ENCODE data around the gene GIPC3.
"Not testable (repeated sequence)": the region's sequence is repeated elsewhere in the genome, so short reads cannot be mapped to it uniquely, and the experiment has no call there.

The GIPC3 gene

DNA sequence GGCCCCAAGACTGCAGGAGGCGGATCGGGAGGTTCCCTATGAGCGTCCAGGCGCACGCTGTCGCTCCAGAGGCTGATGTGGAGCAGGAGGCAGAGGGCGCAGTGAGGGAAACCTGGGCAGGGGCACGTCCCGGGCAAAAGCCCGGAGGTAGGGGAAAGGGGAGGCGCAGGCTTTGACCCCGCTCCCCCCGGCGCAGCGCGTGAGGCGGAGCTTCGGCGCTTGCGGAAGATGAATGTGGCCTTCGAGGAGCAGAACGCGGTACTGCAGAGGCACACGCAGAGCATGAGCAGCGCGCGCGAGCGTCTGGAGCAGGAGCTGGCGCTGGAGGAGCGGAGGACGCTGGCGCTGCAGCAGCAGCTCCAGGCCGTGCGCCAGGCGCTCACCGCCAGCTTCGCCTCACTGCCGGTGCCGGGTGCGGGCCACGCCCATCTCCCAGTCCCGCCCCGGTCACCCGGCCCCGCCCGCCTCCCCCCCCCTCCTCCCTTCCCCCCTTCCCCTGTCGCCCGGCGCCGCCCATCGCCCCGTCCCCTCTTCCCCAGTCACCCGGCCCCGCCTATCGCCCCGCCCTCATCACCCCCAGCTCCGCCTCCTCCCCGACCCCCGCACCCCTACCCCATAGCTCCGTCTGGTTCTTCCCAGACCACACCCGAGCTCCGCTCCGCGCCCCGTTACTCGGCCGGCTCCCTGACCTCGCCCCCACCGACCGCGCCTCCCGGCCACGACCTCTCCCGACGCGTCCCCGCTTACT is 8.4 kb upstream of the GIPC3 start:
- no peak for DNase-seq

DNA sequence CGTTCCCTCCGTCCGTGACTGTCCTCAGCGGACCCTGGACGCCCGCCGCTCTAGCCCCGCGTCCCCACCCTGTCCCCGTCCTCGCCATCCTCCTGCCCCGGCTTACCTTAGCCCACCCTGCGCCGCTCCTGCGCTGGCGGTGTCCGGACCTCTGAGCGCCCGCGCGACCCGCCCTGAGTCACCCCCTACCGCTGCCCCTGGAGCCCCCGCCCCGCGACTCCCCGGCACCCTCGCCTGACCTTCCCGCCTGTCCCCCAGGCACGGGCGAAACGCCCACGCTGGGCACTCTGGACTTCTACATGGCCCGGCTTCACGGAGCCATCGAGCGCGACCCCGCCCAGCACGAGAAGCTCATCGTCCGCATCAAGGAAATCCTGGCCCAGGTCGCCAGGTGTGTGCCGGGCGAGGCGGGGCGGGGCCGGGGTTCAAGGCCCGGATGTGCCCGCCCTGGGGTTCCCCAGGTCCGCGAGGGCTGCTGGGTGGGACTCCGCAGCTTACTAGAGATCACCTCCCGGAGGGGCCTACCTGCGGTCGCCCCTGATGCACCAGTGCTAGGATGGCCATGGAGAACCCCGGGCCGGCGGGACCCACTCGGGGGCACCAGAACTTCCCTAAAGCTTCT is 7.4 kb upstream of the GIPC3 start:
- no peak for DNase-seq

DNA sequence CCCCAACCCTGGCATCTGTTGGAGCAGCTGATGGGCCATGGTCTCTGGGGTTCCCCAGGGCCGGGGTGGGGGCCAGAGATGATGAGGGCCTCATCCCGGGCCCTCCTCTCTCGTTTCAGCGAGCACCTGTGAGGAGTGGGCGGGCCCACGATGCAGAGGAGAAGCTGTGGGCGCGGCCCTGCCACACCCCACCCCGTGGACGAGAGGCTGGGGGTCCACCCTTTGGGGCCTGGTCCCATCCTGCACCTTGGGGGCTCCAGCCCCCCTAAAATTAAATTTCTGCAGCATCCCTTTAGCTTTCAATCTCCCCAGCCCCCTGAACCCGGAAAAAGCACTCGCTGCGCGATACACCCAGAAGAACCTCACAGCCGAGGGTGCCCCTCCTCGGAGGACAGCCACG is 6.9 kb upstream of the GIPC3 start:
- DNase-seq = no peak

DNA sequence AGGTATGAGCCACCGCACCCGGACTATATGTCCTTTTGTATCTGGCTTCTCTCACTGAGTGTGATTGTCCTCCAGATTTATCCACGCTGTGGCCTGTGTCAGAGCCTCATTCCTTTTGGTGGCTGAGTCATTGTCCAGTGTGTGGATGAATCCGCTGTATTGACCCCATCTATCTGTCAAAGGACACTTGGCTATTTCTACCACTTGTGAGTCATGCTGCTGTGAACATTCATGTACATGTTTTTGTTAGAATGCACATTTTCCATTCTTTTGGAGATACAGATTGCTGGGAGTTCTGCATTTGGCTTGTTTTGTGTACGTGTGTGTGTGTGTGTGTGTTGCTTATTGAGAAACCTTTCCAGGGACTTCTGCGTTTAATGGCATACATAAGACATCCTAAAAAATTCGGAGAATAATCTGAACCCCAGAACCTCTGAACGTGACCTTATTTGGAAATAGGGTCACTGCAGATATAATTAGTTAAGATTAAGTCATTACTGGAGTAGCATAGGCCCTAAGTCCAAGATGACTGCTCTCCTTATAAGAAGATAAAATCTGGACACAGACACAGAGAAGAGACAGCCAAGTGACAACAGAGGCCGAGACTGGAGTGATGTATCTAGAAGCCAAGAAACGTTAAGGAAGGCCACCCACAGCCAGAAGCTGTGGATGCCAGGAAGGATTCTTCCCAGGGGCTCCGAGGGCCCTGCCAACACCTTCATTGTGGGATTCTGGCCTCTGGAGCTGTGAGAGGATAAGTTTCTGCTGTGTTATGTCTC is 4.9 kb upstream of the GIPC3 start:
- no peak for DNase-seq

DNA sequence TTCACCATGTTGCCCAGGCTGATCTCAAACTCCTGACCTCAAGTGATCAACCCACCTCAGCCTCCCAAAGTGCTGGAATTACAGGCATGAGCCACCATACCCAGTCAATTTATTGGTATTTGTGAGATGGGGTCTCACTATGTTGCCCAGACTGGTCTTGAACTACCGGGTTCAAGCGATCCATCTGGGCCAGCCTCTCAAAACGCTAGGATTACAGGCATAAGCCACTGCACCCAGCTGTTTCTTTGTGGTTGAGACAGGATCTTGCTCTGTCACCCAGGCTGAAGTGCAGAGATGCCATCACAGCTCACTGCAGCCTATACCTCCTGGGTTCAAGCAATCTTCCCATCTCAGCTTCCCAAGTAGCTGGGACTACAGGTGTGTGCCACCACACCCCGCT is 3.5 kb upstream of the GIPC3 start:
- DNase-seq = not testable (repeated sequence)

DNA sequence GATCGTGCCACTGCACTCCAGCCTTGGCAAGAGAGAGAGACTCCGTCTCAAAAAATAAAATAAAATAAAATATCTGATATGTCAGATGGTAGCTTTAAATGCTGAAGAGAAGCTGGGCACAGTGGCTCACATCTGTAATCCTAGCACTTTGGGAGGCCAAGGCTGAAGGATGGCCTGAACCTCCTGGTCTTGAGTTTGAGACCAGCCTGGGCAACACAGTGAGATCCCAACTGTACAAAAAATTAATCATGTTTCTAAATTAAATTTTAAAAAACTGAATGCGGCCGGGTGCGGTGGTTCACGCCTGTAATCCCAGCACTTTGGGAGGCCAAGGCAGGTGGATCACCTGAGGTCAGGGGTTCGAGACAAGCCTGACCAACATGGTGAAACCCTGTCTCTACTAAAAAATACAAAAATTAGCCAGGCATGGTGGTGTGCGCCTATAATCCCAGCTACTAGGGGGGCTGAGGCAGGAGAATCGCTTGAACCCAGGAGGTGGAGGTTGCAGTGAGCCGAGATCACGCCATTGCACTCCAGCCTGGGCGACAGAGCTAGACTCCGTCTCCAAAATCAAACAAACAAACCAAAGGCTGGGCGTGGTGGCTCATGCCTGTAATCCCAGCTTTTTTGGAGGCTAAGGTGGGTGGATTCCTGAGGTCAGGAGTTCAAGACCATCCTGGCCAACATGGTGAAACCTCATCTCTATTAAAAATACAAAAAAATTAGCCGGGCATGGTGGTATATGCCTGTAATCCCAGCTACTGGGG is 1.1 kb upstream of the GIPC3 start:
- not testable (repeated sequence) for DNase-seq

DNA sequence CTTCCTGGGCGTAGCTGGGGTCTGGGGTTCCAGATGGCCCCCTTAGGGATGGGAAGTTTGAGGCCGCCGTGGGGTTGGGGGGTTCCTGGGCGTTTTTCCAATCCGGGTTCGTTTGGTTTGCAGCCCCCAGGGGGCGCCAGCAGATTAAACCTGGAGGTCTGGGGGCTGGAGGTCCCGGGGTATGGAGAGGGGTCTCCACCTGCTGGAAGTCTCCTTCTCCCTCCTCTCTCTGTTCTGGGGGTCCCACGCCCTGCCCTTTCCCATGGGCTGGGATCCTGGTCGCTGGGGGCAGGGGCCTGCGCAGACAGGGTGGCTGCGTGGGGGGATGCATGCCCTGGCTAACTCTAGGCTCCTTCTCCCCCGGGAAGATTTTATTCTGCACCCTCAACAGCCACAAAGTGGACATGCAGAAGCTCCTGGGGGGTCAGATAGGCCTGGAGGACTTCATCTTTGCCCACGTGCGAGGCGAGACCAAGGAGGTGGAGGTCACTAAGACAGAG is 899 bp downstream of the GIPC3 start:
- no peak for DNase-seq

DNA sequence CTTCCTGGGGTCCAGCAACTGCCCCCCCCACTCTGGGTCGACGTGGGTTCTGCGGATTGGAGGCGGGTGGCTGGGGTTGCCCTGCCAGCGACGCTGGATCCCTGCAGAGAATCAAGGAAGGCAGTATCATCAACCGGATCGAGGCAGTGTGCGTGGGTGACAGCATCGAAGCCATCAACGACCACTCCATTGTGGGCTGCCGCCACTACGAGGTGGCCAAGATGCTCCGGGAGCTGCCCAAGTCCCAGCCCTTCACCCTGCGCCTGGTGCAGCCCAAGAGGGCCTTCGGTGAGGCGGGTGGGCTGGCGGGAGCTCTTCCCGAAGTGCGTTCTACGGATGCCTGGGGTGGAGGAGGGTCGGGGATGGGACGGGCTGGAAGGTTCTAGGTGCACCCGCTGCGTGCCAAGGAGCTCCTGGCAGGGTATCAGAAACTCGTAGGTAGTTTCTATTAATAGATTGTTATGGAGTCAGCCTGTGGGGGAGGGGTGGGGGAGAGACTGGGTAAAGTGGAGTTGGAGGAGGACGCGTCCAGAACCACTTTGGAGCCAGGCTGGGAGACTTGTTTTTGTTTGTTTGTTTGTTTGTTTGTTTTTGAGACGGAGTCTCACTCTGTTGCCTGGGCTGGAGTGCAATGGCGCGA is 1.5 kb downstream of the GIPC3 start:
- no peak for DNase-seq

DNA sequence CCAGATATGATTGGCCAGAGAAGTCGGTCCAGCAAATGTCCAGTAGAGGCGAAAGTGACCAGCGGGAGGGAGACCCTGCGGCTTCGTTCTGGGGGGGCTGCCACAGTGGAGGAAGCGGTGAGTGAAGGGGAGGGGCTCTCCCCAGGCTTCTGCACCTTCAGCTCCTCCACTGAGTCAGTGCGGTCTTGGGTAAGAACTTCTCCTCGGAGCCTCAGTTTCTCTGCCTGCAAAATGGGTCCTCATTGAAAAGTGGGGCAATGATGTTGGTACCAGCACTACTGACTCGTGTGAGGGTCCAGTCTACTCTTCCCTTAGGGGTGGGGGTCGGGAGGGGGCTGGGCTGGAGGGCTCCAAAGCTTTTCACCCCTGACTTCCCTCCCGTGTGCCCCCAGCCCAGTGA is 4.2 kb downstream of the GIPC3 start:
- DNase-seq = no peak

DNA sequence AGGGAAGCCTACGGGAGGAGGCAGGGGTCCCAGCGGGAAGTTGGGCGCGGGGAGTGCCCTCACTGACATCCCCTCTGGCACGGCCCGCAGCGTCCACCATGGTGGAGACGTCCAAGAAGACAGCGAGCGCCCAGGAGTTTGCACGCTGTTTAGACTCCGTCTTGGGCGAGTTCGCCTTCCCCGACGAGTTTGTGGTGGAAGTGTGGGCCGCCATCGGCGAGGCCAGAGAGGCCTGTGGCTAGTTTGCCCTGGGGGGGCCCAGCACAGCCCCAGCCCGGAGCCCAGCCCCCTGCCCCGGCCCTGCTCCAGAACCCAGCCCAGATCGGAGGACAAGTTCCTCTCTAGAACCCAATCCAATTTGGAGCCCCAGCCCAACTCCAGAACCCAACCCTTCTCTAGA is 4.7 kb downstream of the GIPC3 start:
- DNase-seq = no peak

DNA sequence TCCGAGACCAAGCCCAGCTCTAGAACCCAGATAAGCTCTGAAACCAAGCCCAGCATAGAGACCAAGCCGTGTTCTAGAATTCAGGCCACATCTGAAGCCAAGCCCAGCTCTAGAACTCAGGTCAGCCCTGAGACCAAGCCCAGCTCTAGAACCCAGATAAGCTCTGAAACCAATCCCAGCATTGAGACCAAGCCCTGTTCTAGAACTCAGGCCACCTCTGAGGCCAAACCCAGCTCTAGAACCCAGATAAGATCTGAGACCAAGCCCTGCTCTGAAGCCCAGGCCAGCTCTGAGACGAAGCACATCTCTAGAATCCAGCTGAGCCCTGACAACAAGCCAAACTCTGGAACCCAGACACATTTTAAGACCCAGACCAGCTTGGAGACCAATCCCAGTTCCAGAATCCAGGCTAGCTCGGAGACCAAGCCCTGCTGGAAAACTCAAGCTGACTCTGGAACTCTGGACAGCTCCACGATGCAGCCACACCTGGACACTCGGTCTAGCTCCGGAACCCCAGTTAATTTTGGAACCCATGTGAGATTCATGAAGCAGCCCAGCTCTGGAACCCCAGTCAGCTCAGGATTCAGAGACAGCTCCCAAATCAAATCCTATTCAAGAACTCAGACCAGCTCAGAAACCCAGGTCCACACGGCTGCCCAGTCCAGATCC is 5.8 kb downstream of the GIPC3 start:
- no peak for DNase-seq

DNA sequence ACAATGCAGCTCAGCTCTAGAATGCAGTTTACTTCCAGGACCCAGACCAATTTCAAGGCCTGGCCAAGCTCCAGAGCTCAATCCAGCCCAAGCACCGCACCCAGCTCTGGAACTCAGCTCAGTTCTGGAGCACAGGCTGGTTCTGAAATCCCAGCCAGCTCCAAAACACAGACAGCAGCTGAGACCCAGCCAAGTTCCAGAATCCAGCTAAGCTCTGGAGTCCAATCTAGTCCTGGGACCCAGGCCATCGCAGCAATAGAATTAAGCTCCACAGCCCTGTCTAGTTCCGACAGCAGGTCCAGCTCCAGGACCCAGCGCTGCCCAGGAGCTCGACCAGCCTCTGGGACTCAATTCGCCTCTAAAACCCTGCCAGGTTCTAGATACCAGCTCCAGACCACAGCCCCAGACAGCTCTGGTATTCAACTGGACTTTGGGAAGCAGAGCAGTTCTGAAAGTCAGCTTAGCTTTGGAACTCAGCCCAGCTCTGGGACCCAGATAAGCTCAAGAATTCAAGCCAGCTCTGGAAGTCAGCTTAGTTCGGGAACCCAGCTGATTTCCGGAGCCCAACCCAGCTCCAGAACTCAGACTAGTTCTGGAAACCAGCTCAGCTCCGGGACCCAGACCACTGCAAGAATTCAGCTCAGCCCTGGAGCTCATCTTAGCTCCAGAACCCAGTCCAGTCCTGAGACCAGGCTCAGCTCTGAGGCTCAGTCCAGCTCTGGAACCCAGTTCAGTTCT is 6.8 kb downstream of the GIPC3 start:
- DNase-seq = no peak

DNA sequence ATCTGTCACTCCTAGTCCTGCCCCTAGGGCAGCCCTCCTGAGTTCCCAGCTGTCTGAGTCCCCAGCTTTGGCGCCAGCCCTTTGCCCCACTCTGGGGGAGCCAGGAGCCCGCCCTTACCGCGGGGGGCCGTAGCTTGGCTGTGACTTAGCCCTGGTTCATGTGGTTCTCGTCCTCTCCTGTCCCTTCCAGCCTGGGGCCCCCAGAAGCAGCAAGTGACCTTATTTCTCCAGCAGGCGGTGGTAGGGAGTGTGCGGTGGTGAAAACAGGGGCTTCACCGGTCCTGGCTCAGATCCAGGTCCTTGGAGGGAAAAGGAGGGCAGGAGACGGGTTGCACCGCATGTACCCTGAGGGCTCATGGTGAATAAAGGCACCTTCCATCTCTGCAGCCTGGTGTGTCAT is 7.9 kb downstream of the GIPC3 start:
- DNase-seq = no peak

DNA sequence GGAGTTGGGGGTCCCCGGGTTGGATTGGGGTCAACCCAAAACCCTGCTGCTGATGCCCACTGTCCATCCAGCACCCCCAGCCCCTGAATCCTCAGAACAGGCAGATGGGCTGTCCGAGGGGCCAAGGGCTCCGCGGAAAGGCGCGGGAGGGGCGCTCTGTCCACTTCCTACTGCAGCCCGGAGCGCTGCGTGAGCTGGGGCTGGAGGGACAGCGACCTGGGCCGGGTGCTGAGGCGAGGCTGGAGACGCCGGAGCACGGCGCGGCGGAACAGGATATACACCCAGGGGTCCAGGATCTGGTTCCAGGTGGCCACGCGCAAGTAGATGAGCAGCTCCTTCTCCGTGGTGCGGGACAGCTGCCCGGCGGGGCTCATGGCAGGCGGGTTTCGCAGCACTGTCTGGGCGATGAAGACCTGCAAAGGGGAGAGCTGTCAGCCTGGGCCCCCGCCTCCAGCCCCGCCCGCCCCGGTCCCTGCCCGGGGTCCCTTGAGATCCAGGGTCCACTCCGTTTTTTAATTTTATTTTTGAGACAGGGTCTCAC is 10.3 kb downstream of the GIPC3 start:
- DNase-seq = no peak

DNA sequence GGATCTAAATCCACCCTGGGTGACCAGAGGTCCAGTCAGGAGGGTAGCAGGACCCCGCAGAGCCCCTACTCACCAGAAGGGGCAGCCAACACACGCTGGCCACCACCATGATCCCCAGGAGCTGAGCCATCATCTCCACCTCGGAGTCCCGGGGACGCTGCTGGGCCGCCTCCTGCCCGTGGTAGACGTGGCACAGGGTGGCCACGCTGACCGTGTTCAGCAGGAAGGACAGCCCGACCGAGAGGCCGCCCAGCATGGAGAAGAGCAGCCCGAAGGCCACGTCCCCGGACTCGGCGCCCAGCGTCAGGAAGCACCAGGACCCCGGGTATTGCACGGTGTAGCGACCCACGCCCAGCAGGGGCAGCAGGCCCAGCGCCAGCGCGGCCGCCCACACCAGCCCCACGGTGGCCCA is 14.5 kb downstream of the GIPC3 start:
- DNase-seq = no peak

DNA sequence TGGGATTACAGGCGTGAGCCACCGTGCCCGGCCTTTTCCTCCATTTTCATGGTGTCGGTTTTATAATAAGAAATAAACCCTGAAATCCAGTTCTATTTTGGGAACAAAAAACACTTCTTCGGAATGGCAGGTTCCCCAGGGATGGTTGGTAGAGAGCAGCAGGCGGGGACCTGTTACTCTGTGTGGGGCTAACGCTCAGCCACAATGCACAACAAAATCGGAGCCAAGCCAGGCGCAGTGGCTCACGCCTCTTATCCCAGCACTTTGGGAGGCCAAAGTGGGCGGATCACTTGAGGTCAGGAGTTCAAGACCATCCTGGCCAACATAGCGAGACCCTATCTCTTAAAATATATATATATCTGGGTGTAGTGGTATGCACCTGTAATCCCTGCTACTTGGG is 15.7 kb downstream of the GIPC3 start:
- DNase-seq = no peak

DNA sequence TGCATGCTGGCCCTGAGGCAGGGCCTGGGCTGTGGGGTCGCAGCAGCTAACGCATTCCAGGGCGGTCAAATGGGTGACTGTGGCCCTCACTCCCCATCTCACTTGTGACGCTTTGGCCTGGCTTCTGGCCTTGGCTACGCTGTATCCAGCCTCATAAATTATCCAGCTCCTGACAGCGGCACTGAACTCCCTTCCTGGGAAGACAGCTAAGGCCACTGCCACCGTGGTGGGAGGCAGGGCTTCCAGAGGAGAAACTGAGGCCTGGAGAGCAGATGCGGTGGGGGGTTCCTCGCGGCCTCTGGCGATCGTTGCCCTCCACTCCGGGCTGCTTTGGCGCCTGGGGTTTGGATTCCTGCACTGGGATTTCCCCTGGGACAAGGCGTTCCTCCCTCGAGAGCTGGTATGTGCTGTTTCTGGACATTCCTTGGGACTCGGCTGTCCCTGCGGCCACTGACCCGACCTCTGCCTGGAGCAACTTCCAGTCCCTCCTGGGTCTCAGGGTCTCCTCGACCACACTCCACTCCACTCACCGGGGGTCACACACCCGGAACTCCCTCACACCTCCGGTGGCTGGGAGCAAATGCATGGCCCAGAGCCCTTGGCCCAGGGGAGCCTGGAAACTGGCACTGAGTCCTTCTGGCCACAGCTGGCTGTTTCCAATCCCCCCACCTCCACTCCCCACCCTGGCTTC is 18.0 kb downstream of the GIPC3 start:
- DNase-seq = no peak

DNA sequence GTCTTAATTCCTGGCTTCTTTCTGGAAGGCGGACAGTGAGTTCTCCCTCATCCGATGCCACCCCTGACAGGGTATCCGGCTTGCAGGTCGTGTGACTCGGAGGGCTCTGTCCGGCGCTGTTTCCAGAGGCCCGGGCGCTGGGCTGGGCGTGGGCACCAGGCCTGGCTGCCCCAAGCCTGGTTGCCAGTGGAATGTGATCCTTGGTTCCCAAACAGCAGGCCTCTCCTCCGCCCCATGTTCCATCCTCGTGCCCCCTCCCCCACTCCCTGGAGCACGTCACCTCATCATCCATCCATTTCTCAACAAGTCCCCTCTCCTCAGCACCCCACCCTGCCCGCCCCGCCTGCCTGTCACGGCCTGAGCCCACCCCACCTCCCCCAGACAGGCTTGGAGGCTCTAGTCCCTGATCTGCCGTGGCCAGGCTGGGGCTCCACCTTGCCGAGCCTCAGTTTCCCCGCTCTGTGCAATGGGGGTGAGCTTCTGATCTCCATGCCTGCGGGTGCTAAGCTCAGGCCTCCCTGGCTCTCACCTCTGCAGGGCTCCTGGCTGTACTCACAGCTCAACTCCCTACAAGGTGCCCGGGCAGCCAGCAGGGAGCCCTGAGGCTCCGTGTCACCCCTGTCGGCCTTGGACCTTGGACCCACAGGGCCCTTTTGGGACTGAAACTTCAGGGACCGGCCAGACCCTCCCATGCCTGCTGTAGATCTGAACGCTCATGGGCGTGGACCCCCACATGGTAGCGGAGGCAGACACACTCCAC is 19.1 kb downstream of the GIPC3 start:
- DNase-seq = no peak

DNA sequence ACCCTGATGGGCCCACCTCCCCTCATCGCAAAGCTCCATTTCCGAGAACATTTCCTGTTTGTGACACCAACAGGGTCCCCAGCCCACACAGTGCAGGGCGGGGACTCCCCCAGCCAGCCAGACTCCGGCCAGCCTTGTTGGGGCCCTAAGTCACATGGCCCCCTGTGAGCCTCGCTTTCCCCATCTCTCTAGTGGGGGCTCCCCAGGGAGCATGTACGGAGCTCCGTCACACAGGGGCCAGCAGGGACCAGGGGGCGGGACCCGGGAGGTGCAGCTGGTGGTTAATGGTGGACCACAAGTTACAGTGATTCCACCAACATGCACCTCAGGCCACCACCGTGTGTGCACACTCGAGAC is 19.7 kb downstream of the GIPC3 start:
- no peak for DNase-seq

DNA sequence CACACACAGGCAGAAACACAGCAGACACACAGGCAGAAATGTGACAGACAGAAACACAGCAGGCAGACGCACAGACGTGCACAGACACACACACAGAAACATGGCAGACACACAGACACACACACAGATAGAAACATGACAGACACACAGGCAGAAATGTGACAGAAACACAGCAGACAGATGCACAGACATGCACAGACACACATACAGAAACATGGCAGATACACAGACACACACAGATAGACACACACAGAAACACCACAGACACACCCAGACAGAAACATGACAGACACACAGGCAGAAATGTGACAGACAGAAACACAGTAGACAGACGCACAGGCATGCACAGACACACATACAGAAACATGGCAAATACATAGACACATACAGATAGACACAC is 20.1 kb downstream of the GIPC3 start:
- DNase-seq = no peak

Measured in NCI-H446 treated with DMSO at 0.1 percent for 48 hours (cell line).